Measurements from ENCODE around the gene SCARB2. TPM values are rescaled to one million over a fixed set of nuclear protein-coding genes. Genes with fewer than 3 reads are reported as not detected.

Gene SCARB2
- total and polyA plus RNA-seq, 2 experiments from 2014 or later, result 17.7 to 41.0 TPM

- TF ChIP-seq CTCF (conservative IDR thresholded peaks at IDR 0.05; ENCODE audit: low read depth in 2 of 2), result no peak
- TF ChIP-seq POLR2AphosphoS5 (IDR thresholded peaks at IDR 0.05; ENCODE audit: low read depth), result no peak
These were observed 10.1 kb downstream of the SCARB2 start (continued) for GRCh38 chr4:76203541-76203940.

- no peak overlapping the region for H3K4me3 Mint-ChIP-seq
- Histone ChIP-seq H3K27ac (ENCODE audit: low read depth) (0 out of 2 replicates have a peak overlapping the region, but pooled peaks have one; percentile 53), H2AFZ (no peak overlapping the region), H3K9me2 (ENCODE audit: insufficient read depth) (no peaks in the 10 kb centered on the region), H3F3A (replicated peaks; ENCODE audit: low read depth) (no peaks in the 10 kb centered on the region), H3K4me1 (ENCODE audit: insufficient read depth) (peaks cover 11% of the 10 kb centered on the region; the same call in 1 of the 2 replicates), H3K79me2 (replicated peaks; ENCODE audit: insufficient read depth) (0 out of 2 replicates have a peak, but pooled peaks cover 12% of the 10 kb centered on the region), H3K36me3 (ENCODE audit: insufficient read depth) (no peaks in the 10 kb centered on the region), H3K27me3 (ENCODE audit: insufficient read depth) (no peaks in the 10 kb centered on the region), H3K4me3 (no peak overlapping the region), H4K20me1 (replicated peaks; ENCODE audit: insufficient read depth) (no peaks in the 10 kb centered on the region), H3K4me2 (no peak overlapping the region)
- ATAC-seq (no peak), DNase-seq (ENCODE audit: low spot score) (no peak)
- no peaks in the 10 kb centered on the region for H3K27me3 Mint-ChIP-seq (ENCODE audit: insufficient read depth, low read depth, poor library complexity)
- TF ChIP-seq STAT1 (IDR thresholded peaks at IDR 0.05; ENCODE audit: unreplicated experiment), result no peak
- TF ChIP-seq REST (IDR thresholded peaks at IDR 0.05; ENCODE audit: unreplicated experiment), result no peak
- no peak for TF ChIP-seq EZH2phosphoT487 (IDR thresholded peaks at IDR 0.05; ENCODE audit: unreplicated experiment)
- no peak for TF ChIP-seq ZNF462 (CRISPR knock-in tag; IDR thresholded peaks at IDR 0.05)
- TF ChIP-seq EZH2 (IDR thresholded peaks at IDR 0.05; ENCODE audit: low read depth, unreplicated experiment), result no peak
- TF ChIP-seq CTCF (conservative IDR thresholded peaks at IDR 0.05; ENCODE audit: low read depth in 2 of 2), result no peak
- no peak for TF ChIP-seq NANOG (IDR thresholded peaks at IDR 0.05; ENCODE audit: borderline replicate concordance)
- no peak for TF ChIP-seq ZNF331 (CRISPR knock-in tag; IDR thresholded peaks at IDR 0.05; ENCODE audit: low read depth)
- TF ChIP-seq ZNF114 (CRISPR knock-in tag; IDR thresholded peaks at IDR 0.05), result no peak
- no peak overlapping the region for H3K27ac Mint-ChIP-seq
- H3K9me3 Mint-ChIP-seq, result no peaks in the 10 kb centered on the region
- no peaks in the 10 kb centered on the region; the same call in 2 of the 3 replicates for H3K36me3 Mint-ChIP-seq (ENCODE audit: low read depth)
- H3K4me1 Mint-ChIP-seq, result peaks cover 26% of the 10 kb centered on the region
These were observed 12.3 kb downstream of the SCARB2 start for GRCh38 chr4:76201276-76201675.
